SK-N-SH (cell line): Measurements from ENCODE around the gene TBCC.

Experiments used
- ELF1 ChIP-seq: IDR thresholded peaks from 2 replicates; pipeline ENCODE4 v1.4.0; 2012
- IRF3 ChIP-seq: fragments of 150-350 bp; IDR thresholded peaks from 2 replicates; pipeline ENCODE4 v1.6.1; 2016; ENCODE audit warnings: mild to moderate bottlenecking, low read depth, low read length

- no peak for TF ChIP-seq IRF3
- no peak for TF ChIP-seq ELF1
Observed at GRCh38 chr6:42754759-42755158, 8.9 kb upstream of the TBCC start.
